GM19397 (cell line): ENCODE data around the gene DHCR24.

ENCODE experiments used
- ATAC-seq: cut with Tn5 transposase; IDR thresholded peaks from one replicate; pipeline ENCODE4 v1.9.1; 2021; ENCODE audit warnings: mild to moderate bottlenecking, moderate library complexity; ENCODE audit not compliant: unreplicated experiment

The DHCR24 gene

GRCh38 chr1:54846716-54847284 is 40.2 kb downstream of the DHCR24 start:
- ATAC-seq = no peak

GRCh38 chr1:54846301-54846700 is 40.7 kb downstream of the DHCR24 start:
- ATAC-seq = no peak

DNA sequence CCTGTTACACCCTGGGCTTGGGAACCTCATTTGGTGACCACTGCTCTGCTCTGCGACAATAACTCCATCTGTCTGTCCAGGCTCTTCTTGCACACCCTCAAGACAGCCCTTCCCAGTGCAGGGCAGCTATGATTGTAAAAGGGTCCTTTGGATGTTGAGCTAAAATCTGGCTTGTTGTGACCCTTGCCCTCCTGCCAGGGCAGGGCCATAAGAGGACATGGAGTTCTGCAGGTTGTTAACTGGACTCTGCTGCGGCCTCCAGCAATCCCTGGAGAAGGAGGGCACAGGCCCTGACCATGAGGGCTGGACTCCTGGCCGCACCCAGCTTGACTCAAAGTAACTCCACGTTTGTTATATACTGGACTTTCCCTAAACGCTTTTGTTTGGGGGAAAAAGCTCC is 41.2 kb downstream of the DHCR24 start:
- no peak for ATAC-seq

DNA sequence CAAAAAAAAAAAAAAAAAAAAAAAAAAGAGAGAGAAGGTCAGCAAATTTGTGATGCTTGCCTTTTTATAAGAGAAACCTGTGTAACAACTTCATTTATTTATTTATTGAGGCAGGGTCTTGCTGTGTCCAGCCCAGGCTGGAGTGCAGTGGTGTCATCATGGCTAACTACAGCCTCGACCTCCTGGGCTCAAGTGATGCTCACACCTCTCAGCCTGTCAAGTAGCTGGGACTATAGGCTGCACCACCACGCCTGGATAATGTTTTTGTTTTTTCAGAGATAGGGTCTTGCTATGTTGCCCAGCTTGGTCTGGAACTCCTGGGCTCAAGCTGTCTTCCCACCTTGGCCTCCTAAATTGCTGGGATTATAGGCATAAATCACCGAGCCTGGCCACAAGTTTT is 42.4 kb downstream of the DHCR24 start:
- ATAC-seq = no peak

GRCh38 chr1:54843449-54843848 is 43.5 kb downstream of the DHCR24 start:
- ATAC-seq = no peak

DNA sequence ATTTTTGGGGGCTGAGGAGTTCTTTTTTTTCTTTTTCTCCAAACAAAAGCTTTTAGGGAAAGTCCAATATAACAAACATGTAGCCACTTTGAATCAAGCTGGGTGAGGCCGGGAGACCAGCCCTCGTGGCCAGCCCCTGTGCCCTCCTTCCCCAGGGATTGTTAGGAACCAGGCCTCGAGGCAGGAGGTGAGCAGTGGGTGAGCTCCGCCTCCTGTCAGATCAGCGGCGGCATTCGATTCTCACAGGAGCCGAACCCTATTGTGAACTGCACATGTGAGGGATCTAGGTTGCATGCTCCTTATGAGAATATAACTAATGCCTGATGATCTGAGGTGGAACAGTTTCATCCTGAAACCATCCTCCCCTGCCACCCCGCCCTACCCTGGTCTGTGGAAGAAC is 44.0 kb downstream of the DHCR24 start:
- ATAC-seq = no peak

- no peak for ATAC-seq
Measured at GRCh38 chr1:54842206-54842915, 44.6 kb downstream of the DHCR24 start.

GRCh38 chr1:54839824-54840223 is 47.2 kb downstream of the DHCR24 start:
- no peak for ATAC-seq

- no peak for ATAC-seq
Measured at GRCh38 chr1:54838565-54839180, 48.3 kb downstream of the DHCR24 start.

DNA sequence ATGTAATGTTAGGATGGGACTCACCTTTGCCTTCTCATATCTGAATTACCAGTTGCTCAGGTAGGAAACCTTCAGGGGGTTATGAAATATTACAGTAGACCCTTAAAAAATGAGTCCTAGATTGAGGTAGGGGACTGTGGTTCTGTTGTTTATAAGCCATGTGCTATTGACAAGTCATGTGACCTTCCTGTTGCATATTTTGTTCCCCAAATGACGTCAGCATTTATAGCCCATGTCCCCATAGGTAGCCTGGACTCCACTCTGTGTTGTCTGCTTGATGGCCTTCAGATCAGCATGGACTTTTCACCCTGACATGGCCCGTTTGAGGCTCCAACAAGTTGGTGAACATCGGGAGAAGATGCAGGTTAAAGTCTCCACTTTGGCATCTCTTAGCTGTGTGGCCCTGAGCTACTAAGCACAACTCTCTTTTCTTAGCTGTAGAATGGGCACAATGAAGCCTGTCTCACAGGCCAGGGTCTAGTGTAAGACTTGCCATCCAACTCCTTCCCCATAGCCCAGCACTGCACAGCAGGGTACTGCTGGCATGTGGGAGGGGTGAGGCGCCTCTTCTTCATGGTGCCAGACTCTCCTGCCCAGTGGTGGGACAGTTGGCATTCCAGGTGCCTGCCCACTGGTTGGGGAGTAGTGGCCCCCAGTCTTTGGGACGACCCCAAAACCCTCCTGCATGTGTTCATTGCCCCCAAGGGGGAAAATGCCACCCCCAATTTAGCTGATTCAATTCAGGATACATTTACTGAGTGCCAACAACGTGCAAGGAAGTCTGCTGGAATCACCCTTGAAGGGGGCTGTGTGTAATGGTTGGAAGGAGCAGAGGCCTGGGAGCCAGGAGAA is 49.8 kb downstream of the DHCR24 start:
- ATAC-seq = no peak

GRCh38 chr1:54836594-54836993 is 50.4 kb downstream of the DHCR24 start:
- ATAC-seq = no peak

DNA sequence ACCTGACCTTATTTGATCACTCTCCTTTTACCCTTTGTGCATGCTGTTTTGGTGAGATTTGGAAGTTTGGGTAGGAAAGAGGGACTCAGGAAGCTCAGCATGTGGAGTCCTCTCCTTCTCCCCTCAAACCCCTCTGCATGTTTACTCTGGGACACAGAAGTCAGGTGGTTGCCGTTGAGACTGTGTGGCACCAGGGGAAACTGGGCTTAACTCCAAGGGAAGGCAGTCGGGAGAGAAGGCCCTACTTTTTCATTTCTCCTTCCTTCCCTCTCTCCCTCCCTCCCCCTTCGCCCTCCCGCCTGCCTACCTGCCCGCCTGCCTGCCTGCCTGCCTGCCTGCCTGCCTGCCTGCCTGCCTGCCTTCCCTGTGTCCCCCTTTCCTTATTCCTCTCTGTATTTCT is 51.0 kb downstream of the DHCR24 start:
- ATAC-seq = no peak

DNA sequence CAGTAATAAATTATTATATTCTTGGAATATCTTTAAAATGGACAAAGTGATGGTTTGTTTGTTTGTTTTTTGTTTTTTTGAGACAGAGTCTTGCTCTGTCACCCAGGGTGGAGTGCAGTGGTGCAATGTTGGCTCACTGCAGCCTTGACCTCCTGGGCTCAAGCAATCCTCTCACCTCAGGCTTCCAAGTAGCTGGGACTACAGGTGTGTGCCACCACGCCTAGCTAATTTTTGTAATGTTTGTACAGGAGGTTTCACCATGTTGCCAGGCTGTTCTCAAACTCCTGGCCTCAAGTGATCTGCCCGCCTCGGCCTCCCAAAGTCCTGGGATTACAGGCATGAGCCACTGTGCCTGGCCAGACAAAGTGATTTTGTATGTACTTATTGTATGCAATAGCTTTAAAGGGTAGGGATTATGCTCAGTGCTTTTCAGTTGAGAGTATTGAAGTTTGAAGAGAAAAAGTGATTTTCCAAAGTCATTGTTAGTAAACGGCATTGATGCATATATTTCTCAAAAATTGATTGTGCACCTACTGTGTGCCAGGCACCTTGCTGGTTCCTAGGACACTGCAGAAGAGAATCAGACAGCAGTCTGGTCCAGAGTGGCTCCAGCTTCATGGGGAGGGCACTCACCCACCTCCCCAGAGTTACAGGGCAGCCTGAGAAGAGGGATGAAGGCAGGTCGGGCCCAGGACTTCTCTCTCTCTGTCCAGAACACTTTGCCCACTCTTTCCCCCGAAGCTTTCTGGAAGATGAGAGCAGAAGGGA is 51.7 kb downstream of the DHCR24 start:
- ATAC-seq = no peak

DNA sequence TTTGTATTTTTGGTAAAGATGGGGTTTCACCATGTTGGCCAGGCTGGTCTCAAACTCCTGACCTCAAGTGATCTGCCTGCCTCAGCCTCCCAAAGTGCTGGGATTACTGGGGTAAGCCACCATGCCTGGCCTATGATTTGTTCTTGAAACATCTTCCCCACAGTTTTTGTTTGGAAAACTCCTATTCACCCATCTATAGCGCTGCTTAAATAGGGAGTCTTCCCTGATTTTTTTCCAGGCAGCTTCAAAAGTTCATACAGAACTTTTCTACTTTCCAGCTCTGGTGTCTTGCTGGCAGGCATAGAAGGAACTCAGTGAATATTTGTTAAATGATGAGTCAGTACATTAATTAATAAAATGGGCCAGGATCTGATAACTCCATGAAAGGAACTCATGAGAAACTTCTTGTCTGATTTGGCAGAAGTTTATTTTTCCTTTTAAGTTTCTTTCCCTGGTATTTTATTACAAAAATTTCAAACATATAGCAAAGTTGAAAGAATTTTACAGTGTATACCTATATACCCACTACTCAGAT is 52.9 kb downstream of the DHCR24 start:
- no peak for ATAC-seq

DNA sequence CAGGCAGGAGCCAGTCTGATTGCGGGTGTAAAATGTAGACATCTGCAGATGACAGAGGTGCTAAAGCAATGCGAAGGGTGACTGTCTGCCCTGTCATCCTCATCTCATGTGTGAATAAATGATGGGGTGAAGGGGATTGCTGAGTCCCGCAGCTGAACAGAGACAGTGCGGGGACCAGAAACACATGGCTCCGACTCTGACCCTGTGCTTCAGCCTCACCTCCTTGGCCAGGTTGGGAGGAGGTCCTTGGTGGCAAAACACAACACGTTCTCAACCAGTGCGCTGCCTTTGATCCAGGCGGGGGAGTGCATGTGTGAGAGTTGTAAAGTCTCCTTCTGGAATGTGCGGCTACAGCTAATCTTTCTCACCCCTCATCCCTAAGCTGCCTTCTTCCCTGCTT is 53.9 kb downstream of the DHCR24 start:
- no peak for ATAC-seq

- no peak for ATAC-seq
Measured at GRCh38 chr1:54826226-54826816, 60.7 kb downstream of the DHCR24 start.

DNA sequence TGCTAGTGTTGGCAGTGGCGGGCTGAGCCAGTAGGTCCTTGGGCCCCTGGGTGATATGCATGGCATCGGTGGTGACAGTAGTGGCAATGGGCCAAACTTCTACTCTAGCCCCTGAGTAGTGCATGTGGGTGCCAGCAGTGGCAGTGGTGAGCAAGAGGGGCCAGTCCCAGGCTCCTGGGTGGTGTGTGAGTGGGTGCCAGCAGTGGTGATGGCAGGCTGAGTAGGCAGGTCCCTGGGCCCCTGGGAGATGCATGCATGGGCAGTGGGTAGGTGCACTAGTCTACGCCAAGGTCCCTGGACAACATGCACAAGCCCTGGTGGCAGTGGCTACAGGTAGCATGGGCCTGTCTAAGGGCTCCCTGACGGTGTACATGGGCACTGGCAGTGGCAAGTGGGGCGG is 61.3 kb downstream of the DHCR24 start:
- no peak for ATAC-seq

DNA sequence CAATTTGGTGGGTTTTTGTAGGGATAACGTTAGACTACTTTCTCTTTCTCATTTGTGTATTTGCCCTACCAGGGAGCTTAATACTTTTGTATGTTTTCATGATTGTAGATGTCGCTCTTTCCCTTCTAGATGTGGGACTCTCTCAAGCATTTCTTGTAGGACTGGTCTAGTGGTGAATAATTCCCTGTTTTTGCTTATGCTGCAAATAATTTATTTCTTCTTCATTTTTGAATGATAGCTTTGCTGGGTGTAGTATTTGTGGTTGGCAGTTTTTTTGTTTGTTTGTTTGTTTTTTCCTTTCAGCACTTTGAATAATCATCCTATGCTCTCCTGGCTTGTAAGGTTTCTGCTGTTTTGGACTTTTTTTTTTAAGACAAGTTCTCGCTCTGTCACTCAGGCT is 63.3 kb downstream of the DHCR24 start:
- no peak for ATAC-seq

DNA sequence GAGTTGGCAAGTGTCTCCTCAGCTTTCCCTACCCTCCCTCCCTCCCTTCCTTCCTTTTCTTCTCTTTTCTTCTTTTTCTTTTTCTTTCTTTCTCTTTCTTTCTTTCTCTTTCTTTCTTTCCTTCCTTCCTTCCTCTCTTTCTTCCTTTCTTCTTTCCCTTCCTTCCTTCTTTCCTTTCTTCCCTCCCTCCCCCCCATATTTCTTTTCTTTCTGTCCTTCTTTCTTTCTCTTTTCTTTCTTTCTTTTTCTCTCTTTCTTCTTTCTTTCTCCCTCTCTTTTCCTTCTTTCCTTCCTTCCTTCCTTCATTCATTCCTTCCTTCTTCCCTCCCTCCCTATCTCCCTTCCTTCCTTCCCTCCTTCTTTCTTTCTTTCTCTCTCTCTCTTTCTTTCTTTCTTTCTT is 67.3 kb downstream of the DHCR24 start:
- ATAC-seq = no peak

DNA sequence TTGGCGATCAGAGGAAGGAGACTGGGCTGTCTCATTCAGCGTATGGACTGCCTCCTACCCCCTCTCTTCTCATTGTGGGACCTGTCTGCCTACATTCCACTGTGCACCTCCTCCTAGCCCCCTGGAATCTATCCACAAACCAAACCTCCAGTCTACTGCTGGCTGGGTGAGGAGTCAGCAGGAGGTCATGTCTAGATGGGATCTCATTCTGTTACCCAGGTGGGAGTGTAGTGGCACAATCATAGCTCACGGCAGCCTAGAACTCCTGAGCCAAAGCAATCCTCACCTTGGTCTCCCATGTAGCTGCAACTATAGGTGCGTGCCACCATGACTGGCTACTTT is 67.8 kb downstream of the DHCR24 start:
- ATAC-seq = no peak
